ENCODE results near the gene IGSF6. TPM values are rescaled to one million over a fixed set of nuclear protein-coding genes. Genes with fewer than 3 reads are reported as not detected.

The IGSF6 gene
- total and polyA plus RNA-seq, 2 donors (not counting 1 experiment from before 2014, with no cell fraction given) = 0.33 to 1.3 TPM

- Histone ChIP-seq H3K36me3 (replicated peaks in 1 of 2; ENCODE audit: control extremely low read depth in 1 of 2, control insufficient read depth in 1 of 2, extremely low read depth in 1 of 2, insufficient read depth in 2 of 2, low read length in 1 of 2) (peaks cover 0 to 3% of the 10 kb centered on the region in 2 experiments), H3K27me3 (replicated peaks in 1 of 4; ENCODE audit: control extremely low read depth in 1 of 4, control insufficient read depth in 3 of 4, insufficient read depth in 4 of 4, low read length in 3 of 4) (no peaks in the 10 kb centered on the region), H3K4me1 (ENCODE audit: control insufficient read depth in 2 of 2, insufficient read depth in 2 of 2, low read length in 2 of 2) (peaks cover 39 to 48% of the 10 kb centered on the region in 2 donors), H3K27ac (ENCODE audit: low read length in 2 of 2) (no peak overlapping the region), H3K4me2 (replicated peaks; ENCODE audit: low read depth, low read length, poor library complexity, severe bottlenecking) (no peak overlapping the region), H3K4me3 (ENCODE audit: control extremely low read depth in 1 of 5, extremely low read depth in 1 of 5, insufficient read depth in 1 of 5, low read depth in 2 of 5, low read length in 4 of 5) (no peak overlapping the region), H2AFZ (ENCODE audit: insufficient read depth, low read depth, low read length, poor library complexity, severe bottlenecking) (no peak overlapping the region), H3K9me3 (ENCODE audit: control extremely low read depth in 1 of 3, control insufficient read depth in 2 of 3, insufficient read depth in 1 of 3, low read length in 2 of 3) (no peaks in the 10 kb centered on the region), H3K79me2 (ENCODE audit: control insufficient read depth, insufficient read depth, low read length) (peaks cover 6% of the 10 kb centered on the region), H4K20me1 (ENCODE audit: control insufficient read depth, insufficient read depth, low read length, poor library complexity, severe bottlenecking) (no peaks in the 10 kb centered on the region), H3K9ac (ENCODE audit: low read length) (no peak overlapping the region)
- no peaks in the 10 kb centered on the region for H3K9me3 Mint-ChIP-seq (ENCODE audit: insufficient read depth)
- no peak overlapping the region for H3K27ac Mint-ChIP-seq
- POLR2A ChIA-PET = no interaction called here
- H3K27me3 Mint-ChIP-seq = no peaks in the 10 kb centered on the region
- H3K4me1 Mint-ChIP-seq = peaks cover 49% of the 10 kb centered on the region
- DNase-seq = no peak
- CTCF ChIA-PET = interaction anchor here (1.2 to 10.2 kb wide), 6 partner anchors 14 to 1418 kb away, joined by 3 to 159 read pairs (median 34); no protein-coding TSS in a partner anchor
- no CpG with 5 or more reads among the region's 7 CpGs for WGBS (ENCODE audit: insufficient coverage)
- TF ChIP-seq EZH2 (IDR thresholded peaks at IDR 0.05; ENCODE audit: borderline replicate concordance, insufficient read depth, low read depth, low read length, poor library complexity, severe bottlenecking) (no peak), CTCF (IDR thresholded peaks at IDR 0.05) (no peak)
- no peak overlapping the region for H3K4me3 Mint-ChIP-seq
- intact Hi-C loops (cut with micrococcal nuclease) = loop anchor here (10.0 kb wide), 1 partner anchor 1792 kb away; no protein-coding TSS in a partner anchor
- no peak for ATAC-seq (ENCODE audit: low read depth)
These were observed 9.5 kb downstream of the IGSF6 start for GRCh38 chr16:21642861-21643260.

GRCh38 chr16:21641916-21642315 lies 10.5 kb downstream of the IGSF6 start:
- H3K27me3 Mint-ChIP-seq = no peaks in the 10 kb centered on the region
- no peak for DNase-seq
- peaks cover 41% of the 10 kb centered on the region for H3K4me1 Mint-ChIP-seq
- H3K9me3 ChIP-seq (ENCODE audit: control extremely low read depth in 1 of 3, control insufficient read depth in 2 of 3, insufficient read depth in 1 of 3, low read length in 2 of 3) = no peaks in the 10 kb centered on the region
- no peak overlapping the region for H3K4me2 ChIP-seq (replicated peaks; ENCODE audit: low read depth, low read length, poor library complexity, severe bottlenecking)
- H3K27me3 ChIP-seq (replicated peaks in 1 of 4; ENCODE audit: control extremely low read depth in 1 of 4, control insufficient read depth in 3 of 4, insufficient read depth in 4 of 4, low read length in 3 of 4) = no peaks in the 10 kb centered on the region
- no peaks in the 10 kb centered on the region for H3K9me3 Mint-ChIP-seq (ENCODE audit: insufficient read depth)
- H3K36me3 ChIP-seq (replicated peaks in 1 of 2; ENCODE audit: control extremely low read depth in 1 of 2, control insufficient read depth in 1 of 2, extremely low read depth in 1 of 2, insufficient read depth in 2 of 2, low read length in 1 of 2) = peaks cover 0 to 3% of the 10 kb centered on the region in 2 experiments
- TF ChIP-seq EZH2 (IDR thresholded peaks at IDR 0.05; ENCODE audit: borderline replicate concordance, insufficient read depth, low read depth, low read length, poor library complexity, severe bottlenecking) = no peak
- no peak for TF ChIP-seq CTCF (IDR thresholded peaks at IDR 0.05)
- H4K20me1 ChIP-seq (ENCODE audit: control insufficient read depth, insufficient read depth, low read length, poor library complexity, severe bottlenecking) = no peaks in the 10 kb centered on the region
- ChIA-PET POLR2A (no interaction called here), CTCF (interaction anchor here (1.5 to 10.2 kb wide), 10 partner anchors 9 to 1418 kb away, joined by 3 to 159 read pairs (median 10); no protein-coding TSS in a partner anchor)
- no peak overlapping the region for H2AFZ ChIP-seq (ENCODE audit: insufficient read depth, low read depth, low read length, poor library complexity, severe bottlenecking)
- H3K4me1 ChIP-seq (ENCODE audit: control insufficient read depth in 2 of 2, insufficient read depth in 2 of 2, low read length in 2 of 2) = peaks cover 30 to 39% of the 10 kb centered on the region in 2 donors
- H3K9ac ChIP-seq (ENCODE audit: low read length) = no peak overlapping the region
- H3K4me3 ChIP-seq (ENCODE audit: control extremely low read depth in 1 of 5, extremely low read depth in 1 of 5, insufficient read depth in 1 of 5, low read depth in 2 of 5, low read length in 4 of 5) = no peak overlapping the region
- intact Hi-C loops (cut with micrococcal nuclease) = loop anchor here (2.0 to 10.0 kb wide), 2 partner anchors 15 to 1793 kb away; no protein-coding TSS in a partner anchor
- WGBS (ENCODE audit: insufficient coverage) = no CpG with 5 or more reads among the region's 6 CpGs
- no peak overlapping the region for H3K4me3 Mint-ChIP-seq
- no peak overlapping the region for H3K27ac Mint-ChIP-seq
- H3K79me2 ChIP-seq (ENCODE audit: control insufficient read depth, insufficient read depth, low read length) = peaks cover 6% of the 10 kb centered on the region
- no peak for ATAC-seq (ENCODE audit: low read depth)
- H3K27ac ChIP-seq (ENCODE audit: low read length in 2 of 2) = no peak overlapping the region

Measured in B cell (primary cell).